M059J (cell line): Measurements from ENCODE around the gene SPTBN5. TPM values are rescaled to one million over a fixed set of nuclear protein-coding genes. Genes with fewer than 3 reads are reported as not detected.

Experiments used
- DNase-seq: peaks from one replicate; pipeline ENCODE4 v3.0.0-alpha.2; 2012; ENCODE audit warnings: low read depth
- total RNA-seq: library from RNA; depleted of rRNA; stranded (reverse); fragments of >200 nt; shearing (Covaris generic); gene quantifications from 2 replicates; pipeline ENCODE4 v1.2.3, GENCODE V29; 2014

Gene SPTBN5
- total RNA-seq, 1 experiment from 2014 or later = under 0.01 TPM

DNA sequence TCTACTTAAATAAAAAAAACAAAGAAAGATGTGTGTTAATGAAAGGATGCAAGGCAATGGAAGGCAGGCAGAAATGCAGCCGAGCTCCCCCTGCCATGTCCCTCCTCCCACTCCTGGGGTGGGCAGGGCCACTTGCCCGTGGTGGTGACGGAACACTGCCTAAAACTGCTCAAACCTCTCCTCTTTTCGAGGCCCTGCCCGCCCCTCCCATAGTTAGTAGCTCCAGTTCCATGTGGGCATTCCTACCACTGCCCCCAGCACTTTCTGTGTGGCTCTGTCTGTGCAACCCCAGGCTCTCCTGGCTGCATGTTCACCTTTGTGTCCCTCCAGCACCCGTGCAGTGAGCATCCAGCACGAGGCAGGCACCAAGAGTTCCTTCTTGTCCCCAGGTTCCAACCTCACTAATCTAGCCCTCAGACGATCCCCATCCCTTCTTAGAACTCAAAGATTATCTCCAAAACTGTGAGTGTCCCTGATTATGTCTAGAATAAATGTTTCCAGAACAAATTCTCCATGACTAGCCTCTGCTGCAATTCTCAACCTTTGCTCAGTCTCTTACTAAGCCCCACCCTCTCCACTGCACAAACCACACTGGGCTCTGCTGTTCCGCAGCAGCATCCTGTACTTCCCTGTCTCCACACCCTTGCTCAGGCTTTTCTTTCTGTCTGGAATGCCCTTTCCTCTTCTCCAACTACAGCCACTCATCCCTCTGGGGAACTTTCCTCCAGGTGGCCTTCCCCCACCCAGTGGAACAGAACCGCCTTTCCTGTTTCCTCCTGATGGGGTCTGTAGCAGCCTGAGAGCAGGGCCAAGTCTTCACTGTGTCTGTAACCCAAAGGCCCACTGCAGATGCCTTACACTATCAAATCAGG lies 32.6 kb upstream of the SPTBN5 start:
- DNase-seq = no peak

DNA sequence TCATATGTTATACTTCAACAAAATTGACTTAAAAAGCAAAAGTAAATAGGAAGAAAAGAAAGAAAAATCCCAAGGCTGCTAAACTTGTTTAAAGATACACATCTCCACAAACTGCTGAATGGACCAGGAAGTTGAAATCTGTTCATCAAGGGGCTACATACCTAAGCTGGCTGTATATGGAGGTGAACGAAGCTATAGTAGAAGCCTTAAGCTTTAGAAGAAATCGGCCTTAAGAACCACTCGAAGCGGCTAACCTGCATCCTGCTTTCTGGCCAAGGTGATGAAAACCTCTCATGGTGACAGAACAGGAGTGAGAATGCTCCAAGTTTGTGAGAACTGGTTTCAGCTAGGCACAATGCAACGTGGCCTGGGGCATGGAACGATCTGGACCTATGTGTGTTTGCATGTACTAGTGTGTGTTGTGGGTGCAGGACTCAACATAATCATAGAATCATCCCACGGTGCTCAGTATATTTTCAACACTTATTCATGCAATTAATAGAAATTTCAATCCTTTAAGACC lies 31.3 kb upstream of the SPTBN5 start:
- DNase-seq = no peak

DNA sequence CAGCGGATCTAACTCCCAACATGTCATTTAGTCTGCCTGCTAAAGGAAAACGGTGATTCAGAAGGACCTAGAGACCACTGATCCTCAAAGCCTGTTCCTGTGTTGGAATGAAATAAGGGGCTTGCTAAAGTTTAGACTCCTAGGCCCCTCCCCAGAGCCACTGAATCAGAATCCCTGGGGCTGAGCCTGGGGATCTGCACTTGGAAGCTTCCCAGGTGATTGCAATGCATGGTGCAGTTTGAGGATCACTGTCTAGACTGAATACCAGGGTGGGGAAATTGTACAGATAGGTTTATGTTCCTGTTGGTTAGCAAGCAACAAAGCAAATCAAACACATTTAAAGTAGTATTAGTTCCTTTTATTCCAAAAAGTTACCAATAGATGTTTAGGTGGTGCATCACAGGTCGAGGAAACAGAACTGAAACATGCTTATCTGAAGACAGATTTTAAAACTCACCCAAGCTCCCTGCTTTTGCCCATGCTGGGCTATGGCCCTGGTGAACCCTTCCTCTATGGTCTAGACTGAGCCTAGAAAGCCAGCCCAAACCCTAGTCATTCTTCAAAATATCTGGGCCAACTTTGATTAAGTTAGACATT lies 29.6 kb upstream of the SPTBN5 start:
- DNase-seq = no peak

DNA sequence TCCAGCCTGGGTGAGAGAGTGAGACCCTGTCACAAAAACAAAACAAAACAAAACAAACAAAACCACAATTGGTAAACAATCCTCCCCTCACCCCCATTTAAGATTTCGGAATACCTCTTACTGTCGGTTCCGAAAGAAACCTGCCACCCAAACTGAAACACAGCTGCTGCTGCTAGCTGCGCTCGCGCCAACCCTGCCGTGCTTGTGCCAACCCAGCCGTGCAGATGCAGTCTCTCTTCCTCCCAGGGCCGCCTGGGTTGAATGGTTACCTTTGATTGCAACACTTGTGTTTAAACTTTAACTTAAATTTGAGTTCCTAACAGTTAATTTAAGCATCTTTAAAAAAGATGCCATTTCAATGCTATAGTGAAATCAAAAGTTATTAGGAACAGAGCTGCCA lies 28.5 kb upstream of the SPTBN5 start:
- DNase-seq = no peak

DNA sequence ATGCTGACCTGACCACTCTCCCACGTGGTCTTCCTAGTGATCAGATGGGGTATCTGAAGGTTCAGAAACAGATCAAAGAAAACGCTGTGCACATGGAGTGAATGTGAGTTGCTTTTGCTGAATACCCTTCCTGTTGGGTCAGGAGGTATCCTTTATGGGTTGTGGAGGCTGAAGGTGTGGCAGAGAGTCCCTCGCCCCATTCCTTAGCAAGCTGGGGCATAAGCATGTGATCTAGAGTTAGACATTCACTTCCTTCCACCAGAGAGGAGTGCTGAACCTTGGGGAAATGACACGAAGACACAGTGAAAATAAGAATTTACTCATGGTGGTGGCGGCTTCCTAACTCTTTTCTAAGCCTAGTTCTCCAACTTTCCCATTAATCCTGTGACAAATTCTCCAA lies 27.8 kb upstream of the SPTBN5 start:
- no peak for DNase-seq

DNA sequence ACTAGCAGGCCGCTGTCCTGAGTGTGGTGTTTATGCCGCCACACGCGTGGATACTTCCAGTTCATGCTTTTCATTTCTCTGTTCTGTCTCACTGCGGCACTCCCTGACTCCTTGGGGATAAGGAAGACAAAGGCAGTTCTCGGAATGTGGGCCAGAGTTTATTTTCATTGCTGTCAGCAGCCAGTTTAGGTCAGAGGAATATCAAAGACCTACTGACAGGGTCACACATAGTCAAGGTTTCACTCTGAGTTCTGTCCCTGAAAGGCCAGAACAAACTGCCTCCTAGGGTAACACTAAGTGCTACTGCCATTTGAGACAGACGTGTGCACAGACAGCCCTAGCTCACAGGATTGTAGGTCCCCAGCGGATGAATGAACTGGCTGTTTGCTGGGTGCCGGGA lies 27.3 kb upstream of the SPTBN5 start:
- DNase-seq = no peak

DNA sequence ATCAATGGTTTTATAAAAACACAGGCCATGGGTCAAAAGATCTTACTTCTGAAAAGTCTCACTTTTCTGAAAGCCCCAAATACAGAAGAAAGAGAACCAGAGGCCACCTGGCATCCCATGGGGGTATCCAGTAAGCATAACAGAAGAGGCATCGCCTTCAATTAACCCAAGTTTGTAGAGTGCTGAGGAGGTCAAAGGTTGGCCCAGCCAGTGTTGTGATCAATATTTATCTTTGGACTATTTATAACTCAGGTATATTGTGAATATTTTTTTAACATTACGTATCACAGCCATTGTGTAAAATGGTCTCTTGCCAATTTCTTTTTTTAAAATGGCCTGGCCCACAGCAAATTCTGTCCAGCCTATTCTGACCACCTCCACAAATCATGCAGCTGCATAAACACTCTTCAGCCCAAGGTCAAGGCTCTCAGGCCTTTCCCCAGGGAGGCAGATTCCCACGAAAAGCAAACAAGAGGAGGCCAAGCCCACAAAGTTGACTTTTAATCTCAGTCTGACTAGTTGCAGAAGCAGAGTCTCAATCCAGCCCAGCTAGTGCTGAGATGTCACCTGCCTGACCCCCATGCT lies 26.2 kb upstream of the SPTBN5 start:
- peak; percentile 57 for DNase-seq

DNA sequence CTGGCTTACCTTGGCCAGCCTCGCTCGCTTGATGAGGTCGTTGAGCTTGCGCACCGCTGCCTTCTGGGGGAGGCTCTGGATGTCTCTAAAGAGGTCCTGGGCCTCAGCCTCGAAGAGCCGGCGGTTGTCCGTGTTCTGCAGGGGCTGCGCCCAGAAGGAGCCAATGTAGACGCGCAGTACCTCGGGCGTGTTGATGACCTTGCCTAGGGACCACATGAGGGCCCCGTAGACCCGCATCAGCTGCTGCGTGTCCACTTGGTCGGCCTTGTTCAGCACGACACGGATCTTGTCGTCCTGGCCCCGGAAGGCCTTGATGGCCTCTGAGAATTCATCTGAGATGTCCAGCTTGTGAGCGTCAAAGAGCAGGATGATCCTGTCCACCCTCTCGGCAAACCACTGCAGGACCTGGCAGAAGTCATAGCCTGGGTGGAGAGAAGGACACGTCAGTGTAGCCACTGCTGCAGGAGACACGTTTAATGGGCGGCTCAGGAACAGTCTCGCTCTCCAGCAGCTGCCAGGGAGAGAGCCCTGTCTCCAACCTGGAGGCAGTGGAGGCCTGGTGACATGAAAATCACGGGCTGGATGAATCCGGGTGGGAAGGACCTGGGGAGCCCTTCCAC lies 25.5 kb upstream of the SPTBN5 start:
- DNase-seq = no peak

DNA sequence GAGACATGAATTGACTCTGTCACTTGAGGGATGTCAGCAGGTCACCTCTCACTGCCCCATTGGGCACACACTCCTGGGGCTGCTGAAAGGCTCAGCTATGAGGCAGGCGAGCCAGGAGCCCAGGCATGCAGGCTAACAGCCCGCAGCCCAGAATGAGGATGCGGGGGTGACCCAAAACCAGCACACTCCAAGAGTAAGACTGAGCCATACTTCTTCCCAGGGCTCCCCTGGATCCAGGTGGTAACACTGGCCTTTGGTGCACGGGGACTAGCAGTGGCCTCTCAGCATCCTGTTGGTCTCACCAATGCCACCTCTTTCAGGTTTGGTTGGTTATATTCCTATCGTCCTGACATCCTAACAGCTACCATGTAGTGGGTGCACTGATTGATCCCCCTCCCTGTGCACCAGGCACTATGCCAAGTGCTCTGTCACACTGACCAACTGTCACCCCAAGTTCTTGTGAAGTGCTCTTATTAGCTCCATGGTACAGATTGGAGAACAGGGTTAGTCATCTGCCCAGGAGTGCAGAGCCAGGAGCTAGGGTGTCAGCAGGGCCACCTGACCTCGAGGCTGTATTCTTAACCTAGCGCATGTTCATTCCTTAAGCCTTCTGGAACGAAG lies 24.8 kb upstream of the SPTBN5 start:
- no peak for DNase-seq

DNA sequence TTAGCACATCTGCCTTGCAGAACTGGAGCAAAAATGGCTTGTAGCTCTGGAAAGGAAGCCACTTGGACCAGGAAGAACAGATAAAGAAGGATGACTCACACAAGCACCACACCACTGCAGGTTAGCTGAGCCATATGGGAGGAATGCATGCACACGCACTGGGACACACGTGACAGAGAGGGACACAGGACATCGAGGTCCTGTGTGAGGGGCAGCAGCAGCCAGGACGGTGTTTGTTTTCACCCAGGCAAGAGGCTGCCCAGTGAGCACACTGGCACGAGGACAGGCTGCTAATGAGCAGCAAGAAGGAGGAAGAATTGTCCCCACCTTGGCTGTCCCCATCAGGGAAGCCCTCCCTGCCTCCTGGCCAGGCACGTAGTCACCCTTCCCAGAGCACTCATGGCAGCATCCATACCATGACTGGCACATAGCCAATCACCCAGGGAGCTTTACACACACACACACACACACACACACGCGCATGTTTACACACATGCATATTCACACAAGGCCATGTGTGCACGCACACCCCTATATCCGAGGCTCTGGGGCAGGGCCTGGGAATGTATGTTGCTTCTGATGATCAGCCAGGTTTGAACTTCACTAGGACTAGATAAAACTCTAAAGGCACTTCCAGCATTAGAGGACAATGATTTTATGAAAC lies 24.0 kb upstream of the SPTBN5 start:
- DNase-seq = peak; percentile 86

DNA sequence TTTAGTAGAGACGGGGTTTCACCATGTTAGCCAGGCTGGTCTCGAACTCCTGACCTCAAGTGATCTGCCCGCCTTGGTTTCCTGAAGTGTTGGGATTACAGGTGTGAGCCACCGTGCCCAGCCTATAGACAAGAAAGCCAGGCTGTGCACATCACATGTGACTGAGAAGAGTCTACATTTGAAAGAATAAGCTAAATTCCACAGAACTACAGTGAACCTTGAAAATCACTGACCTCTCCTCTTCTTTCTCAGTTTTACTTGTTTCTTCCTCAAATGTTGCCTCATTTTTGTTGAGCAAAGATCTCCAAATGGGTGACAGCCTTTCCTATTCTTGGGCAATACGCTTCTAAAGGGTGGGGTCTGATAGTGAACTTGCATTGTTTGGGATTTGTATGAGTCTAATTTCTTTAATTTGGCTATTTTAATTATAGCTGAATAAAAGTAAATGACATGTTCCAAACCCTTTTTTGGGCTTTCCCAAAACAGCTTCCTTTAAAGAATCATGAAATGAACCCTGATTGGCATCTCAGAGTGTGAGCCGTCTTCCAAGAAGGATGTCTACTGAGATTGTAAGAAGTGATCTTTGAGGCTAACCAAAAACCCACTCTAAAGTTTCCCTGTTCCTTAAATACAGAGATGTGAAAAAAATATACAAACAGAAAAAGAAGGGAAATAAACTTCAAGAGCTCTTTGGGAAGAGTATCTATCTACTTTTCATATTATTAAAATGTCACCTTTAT lies 21.6 kb upstream of the SPTBN5 start:
- DNase-seq = no peak

DNA sequence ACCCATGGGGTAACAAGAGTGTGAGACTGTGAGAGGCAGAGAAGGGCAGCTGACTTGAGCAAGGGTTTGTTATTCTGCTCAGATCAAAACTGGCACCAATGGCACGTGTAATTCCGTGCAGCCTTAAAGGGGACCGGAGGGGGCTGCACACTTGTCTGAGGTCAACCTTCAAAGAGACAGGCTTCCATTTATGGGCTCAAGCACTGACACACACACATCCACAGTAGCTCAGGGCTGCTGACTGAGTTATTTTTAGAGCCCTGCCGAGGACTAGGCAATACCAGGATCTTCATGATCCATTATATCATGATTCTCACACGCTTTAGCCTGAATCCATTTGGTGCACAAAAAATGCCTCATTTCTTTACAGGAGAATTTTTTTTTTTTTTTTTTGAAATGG lies 20.6 kb upstream of the SPTBN5 start:
- no peak for DNase-seq

DNA sequence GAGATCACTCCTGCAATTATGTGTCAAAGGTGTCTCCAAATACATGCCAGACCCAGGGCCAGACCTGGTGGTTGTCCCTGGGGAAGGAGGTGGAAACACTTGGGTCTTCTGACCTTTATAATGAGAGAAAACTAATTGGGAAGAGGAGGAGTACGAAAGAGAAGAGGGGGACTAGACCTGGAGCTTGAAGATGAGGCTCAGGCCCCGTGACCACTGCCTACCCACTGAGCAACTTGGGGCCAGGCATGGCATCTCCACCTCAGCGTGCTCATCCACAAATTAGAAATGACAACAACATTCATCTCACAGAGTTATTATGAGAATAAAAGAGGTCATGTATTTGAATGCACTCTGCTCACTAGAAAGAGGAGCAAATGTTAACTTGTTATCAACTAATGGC lies 19.4 kb upstream of the SPTBN5 start:
- DNase-seq = no peak

DNA sequence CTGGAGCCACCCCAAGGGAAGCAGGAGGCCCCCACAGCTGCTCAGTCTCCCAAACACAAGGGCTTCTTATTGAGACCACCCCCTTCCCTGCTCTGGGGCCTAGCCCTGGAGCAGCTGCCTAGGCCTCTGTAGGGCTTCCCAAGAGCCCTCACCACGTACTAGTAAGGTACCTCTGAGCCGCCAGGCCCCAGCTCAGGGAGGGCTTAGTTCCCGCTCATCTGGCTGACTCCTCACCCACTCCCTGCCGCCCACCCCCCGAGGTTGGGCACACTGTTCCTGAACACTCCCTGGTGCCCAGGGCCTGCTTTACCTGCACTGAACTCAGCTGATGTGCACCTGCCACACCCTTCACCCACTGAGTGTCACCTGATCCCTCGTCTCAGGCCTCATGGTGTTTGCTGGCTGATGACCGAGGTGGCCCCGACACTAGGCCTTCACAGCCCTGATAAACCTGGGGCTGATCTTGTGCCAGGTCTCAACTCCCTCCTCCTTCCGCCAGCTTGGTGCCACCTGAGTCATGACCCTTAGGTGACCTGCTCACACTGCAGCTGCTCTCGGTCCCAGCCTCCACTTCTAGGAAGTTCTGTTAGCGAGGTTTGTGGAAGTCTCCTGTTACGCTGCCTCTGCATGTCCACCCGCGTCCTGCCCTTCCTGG lies 18.0 kb upstream of the SPTBN5 start:
- DNase-seq = no peak

DNA sequence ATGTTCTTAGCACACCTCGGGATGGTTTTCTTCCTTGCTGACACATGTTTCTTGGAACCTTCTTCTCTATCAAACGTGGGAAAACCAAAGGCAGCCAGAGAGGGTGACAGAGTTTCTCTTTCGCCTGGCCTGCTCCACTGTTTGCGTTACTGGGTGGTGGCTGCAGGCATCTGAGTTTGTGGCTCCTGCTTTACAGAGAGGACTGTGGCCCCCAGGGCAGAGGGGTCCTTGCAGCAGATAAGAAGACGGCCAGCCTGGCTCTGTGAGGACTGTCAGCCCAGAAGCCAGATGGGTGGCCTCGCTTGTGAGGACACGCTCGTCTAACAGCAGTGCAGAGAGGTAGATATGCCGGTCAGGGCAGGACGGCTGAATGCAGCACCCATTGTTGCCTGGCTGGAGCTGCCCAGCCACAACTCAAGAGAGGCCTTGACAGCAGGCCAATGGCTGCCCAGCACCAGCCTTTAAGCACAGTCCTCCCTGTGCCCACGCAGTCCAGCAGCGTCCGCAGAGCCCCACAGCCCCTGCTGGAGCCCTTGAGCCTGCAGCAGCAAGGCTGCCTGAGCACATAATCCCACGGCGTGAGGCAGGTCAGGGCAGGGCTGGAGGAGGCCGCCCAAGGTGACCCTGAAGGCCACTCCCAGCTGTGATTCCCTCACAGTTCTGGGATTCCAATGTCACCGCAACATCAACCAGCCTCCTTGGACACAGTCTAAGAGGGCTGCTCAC lies 15.0 kb upstream of the SPTBN5 start:
- no peak for DNase-seq

DNA sequence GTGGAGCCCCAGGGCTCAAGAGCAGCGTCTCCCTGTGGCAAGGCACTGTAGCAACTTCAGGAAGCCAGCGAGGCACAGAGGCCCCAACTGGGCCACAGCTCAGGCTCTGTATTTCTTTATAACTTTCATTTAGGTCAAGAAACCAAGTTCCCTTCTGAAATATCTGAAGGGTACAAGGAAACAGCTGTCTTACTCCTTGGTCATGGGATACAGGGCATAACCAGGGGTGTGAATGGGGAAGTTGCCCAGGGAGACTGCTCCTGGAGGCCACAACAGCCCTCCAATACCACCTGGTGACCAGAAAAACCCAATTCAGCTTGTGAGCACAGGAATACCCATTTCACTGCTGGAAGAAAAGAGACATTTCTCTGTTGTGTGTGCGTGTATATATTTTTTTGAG lies 13.3 kb upstream of the SPTBN5 start:
- DNase-seq = no peak

DNA sequence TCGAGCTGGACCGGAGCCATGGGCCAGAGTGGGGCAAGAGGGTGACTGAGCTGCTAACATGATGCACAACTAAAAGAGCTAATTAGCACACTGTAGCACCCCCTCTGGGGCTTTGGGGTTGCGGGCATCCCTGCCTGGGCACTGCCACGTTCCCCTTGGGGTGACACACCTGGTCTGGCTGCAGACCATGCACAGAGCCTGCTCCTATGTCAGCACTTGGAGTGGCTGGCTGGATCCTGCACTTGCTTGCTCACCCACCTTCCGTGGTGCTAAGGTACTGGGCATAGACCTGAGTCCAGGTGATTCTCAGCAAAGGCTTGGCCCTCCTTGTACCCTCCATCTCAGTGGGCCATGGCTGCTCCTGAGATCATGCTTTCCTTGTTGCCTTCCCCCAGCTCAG lies 12.8 kb upstream of the SPTBN5 start:
- no peak for DNase-seq

DNA sequence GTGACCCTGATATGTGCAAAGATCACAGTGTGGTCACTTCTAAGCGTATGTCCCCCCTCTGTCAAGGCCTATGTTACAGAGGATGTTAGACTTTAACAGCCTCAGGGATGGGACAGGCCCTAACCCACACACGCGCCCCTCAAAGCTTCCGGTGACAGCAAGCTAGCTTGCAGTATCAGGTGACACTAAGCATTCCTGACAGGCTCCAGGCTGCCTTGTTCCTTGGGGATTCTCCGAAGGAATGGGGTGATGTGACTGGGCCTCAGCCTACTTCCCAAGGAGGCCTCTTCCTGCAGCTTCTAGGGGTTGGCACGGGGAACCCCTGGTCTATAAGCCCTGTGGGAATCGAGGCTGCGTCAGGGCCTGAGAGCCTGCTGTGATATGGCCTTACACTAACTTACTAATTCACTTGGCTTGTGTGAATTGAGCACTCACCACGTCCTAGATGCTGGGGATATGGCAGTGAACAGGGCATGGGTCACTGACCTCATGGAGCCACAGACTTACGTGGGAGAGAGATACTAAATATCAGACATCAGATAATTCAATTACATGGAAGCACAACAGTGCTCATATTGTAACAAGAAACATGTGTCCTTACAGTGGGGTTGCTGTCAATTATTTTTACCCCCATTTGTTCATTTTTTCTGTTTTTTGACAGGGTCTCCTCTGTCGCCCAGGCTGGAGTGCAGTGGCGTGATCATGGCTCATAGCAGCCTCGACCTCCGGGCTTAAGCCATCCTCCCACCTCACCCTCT lies 11.4 kb upstream of the SPTBN5 start:
- no peak for DNase-seq

DNA sequence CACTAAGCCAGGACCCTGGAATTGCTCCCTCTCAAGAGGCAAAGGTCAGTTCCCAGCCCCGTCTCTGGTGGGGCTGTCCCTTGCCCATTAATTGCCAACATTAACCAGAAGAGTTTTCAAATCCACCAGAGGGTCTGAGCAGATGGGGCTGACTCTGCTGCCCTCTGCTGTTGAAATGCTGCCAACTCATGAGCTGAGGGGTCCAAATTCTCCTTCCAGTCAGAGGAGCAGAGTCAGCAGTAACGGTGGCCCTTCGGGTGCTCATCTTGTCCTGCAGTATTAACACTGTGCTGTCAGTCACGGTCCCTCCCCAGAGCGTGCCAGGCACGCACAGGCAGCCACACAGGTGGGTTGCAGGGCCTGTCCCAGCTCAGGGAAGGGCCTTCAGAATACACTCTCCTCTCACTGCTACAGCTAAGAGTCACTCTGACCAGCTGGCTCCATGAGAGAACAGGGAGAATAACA lies 10.7 kb upstream of the SPTBN5 start:
- peak; percentile 59 for DNase-seq
